H1 (cell line): ENCODE measurements around the gene OR6C4. TPM values are rescaled to one million over a fixed set of nuclear protein-coding genes. Genes with fewer than 3 reads are reported as not detected.

Source experiments
- CHD2 ChIP-seq: IDR thresholded peaks from 2 replicates; pipeline ENCODE4 v1.6.1; 2012; ENCODE audit warnings: low read length, improper control_type of control experiment
- FOSL1 ChIP-seq: IDR thresholded peaks from 2 replicates; pipeline ENCODE4 v1.6.1; 2011; ENCODE audit warnings: mild to moderate bottlenecking, low read depth, low read length, moderate library complexity; ENCODE audit not compliant: insufficient read depth
- GABPA ChIP-seq: IDR thresholded peaks from 2 replicates; pipeline ENCODE4 v1.6.1; 2011; ENCODE audit warnings: mild to moderate bottlenecking, low read length, moderate library complexity, borderline replicate concordance; ENCODE audit not compliant: insufficient read depth
- HDAC2 ChIP-seq, 2 experiments: fragments of 300-600 bp in 1 of 2; sonication (generic) in 1 of 2; IDR thresholded peaks; 2 replicates each; pipeline ENCODE4 v1.6.1; 2011 to 2012; ENCODE audit warnings: low read depth in 2 of 2, low read length in 2 of 2, mild to moderate bottlenecking in 2 of 2, moderate library complexity in 2 of 2, borderline replicate concordance in 1 of 2, inconsistent platforms in 1 of 2
- NRF1 ChIP-seq: IDR thresholded peaks from 2 replicates; pipeline ENCODE4 v1.6.1; 2011; ENCODE audit warnings: mild to moderate bottlenecking, low read depth, low read length, improper control_type of control experiment
- TBP ChIP-seq: IDR thresholded peaks from 2 replicates; pipeline ENCODE4 v1.6.1; 2011; ENCODE audit warnings: low read depth, low read length, improper control_type of control experiment
- ZNF274 ChIP-seq: IDR thresholded peaks from 2 replicates; pipeline ENCODE4 v1.7.0; 2012; ENCODE audit warnings: low read length, borderline replicate concordance; ENCODE audit errors: extremely low read depth
- polyA plus RNA-seq, 7 experiments: library from polyadenylated mRNA; depleted of rRNA in 3 of 7; stranded (reverse) in 5 of 7; unstranded in 2 of 7; fragments of >200 nt in 5 of 7; fragments of 200-250 nt in 2 of 7; gene quantifications; 1 replicate in 5 of 7; 2 replicates in 1 of 7; 4 replicates in 1 of 7; pipeline versions ENCODE4 v1.2.1 to v1.2.3, GENCODE V29; 2011 to 2013; ENCODE audit warnings: missing spikeins in 2 of 7, mixed read lengths in 2 of 7
- total RNA-seq: library from RNA; stranded (reverse); fragmentation: NEBNext Ultra II Directional; extraction: Animal tissue kit (Norgen Biotek cat#: 25700); gene quantifications from 2 replicates; pipeline ENCODE4 v1.2.1, GENCODE V29; 2021
- TF ChIP-seq, protein P1 (sequence below): IDR thresholded peaks from 2 replicates; pipeline ENCODE4 v1.6.1; 2011; ENCODE audit warnings: low read depth, mild to moderate bottlenecking, low read length; ENCODE audit not compliant: insufficient read depth
- TF ChIP-seq, protein P2 (sequence below): fragments of 300-600 bp; sonication (generic); IDR thresholded peaks from 2 replicates; pipeline ENCODE4 v1.7.1; 2012; ENCODE audit warnings: low read length, moderate library complexity, mild to moderate bottlenecking, inconsistent platforms; ENCODE audit not compliant: insufficient replicate concordance

OR6C4 gene
- total and polyA plus RNA-seq, 2 of the 8 experiments (the other 6 are each of a cell fraction or from before 2014, with no cell fraction given), result not detected

DNA sequence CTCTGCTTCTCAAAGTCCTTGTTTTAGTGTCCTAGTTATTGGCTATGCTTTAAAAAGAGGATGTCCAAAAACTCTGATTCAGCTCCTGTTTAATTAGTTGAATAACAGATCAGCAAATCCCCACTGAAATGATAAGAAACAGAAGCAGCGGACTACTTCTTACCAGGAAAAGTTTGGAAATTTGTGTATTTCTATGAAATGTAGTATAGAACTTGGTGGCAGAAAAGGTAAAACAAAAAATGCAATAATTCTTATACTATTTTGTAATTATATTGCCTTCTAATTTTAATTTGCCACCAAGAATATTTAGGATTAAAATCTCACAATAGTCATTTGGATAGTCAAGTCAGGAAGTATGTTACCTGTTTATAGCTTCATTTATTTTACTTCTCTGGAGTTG is 22.8 kb downstream of the OR6C4 start, which contains the start of gene OR2AP1 (continued):
- TF ChIP-seq TBP (no peak), HDAC2 (IDR thresholded peaks at IDR 0.05; ENCODE audit: borderline replicate concordance in 1 of 2, low read depth in 2 of 2, low read length in 2 of 2) (no peak), CHD2 (no peak), GABPA (no peak), FOSL1 (no peak), NRF1 (no peak), ZNF274 (no peak)
- TF ChIP-seq, protein P1, sequence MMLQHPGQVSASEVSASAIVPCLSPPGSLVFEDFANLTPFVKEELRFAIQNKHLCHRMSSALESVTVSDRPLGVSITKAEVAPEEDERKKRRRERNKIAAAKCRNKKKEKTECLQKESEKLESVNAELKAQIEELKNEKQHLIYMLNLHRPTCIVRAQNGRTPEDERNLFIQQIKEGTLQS, result no peak
- TF ChIP-seq, protein P2, sequence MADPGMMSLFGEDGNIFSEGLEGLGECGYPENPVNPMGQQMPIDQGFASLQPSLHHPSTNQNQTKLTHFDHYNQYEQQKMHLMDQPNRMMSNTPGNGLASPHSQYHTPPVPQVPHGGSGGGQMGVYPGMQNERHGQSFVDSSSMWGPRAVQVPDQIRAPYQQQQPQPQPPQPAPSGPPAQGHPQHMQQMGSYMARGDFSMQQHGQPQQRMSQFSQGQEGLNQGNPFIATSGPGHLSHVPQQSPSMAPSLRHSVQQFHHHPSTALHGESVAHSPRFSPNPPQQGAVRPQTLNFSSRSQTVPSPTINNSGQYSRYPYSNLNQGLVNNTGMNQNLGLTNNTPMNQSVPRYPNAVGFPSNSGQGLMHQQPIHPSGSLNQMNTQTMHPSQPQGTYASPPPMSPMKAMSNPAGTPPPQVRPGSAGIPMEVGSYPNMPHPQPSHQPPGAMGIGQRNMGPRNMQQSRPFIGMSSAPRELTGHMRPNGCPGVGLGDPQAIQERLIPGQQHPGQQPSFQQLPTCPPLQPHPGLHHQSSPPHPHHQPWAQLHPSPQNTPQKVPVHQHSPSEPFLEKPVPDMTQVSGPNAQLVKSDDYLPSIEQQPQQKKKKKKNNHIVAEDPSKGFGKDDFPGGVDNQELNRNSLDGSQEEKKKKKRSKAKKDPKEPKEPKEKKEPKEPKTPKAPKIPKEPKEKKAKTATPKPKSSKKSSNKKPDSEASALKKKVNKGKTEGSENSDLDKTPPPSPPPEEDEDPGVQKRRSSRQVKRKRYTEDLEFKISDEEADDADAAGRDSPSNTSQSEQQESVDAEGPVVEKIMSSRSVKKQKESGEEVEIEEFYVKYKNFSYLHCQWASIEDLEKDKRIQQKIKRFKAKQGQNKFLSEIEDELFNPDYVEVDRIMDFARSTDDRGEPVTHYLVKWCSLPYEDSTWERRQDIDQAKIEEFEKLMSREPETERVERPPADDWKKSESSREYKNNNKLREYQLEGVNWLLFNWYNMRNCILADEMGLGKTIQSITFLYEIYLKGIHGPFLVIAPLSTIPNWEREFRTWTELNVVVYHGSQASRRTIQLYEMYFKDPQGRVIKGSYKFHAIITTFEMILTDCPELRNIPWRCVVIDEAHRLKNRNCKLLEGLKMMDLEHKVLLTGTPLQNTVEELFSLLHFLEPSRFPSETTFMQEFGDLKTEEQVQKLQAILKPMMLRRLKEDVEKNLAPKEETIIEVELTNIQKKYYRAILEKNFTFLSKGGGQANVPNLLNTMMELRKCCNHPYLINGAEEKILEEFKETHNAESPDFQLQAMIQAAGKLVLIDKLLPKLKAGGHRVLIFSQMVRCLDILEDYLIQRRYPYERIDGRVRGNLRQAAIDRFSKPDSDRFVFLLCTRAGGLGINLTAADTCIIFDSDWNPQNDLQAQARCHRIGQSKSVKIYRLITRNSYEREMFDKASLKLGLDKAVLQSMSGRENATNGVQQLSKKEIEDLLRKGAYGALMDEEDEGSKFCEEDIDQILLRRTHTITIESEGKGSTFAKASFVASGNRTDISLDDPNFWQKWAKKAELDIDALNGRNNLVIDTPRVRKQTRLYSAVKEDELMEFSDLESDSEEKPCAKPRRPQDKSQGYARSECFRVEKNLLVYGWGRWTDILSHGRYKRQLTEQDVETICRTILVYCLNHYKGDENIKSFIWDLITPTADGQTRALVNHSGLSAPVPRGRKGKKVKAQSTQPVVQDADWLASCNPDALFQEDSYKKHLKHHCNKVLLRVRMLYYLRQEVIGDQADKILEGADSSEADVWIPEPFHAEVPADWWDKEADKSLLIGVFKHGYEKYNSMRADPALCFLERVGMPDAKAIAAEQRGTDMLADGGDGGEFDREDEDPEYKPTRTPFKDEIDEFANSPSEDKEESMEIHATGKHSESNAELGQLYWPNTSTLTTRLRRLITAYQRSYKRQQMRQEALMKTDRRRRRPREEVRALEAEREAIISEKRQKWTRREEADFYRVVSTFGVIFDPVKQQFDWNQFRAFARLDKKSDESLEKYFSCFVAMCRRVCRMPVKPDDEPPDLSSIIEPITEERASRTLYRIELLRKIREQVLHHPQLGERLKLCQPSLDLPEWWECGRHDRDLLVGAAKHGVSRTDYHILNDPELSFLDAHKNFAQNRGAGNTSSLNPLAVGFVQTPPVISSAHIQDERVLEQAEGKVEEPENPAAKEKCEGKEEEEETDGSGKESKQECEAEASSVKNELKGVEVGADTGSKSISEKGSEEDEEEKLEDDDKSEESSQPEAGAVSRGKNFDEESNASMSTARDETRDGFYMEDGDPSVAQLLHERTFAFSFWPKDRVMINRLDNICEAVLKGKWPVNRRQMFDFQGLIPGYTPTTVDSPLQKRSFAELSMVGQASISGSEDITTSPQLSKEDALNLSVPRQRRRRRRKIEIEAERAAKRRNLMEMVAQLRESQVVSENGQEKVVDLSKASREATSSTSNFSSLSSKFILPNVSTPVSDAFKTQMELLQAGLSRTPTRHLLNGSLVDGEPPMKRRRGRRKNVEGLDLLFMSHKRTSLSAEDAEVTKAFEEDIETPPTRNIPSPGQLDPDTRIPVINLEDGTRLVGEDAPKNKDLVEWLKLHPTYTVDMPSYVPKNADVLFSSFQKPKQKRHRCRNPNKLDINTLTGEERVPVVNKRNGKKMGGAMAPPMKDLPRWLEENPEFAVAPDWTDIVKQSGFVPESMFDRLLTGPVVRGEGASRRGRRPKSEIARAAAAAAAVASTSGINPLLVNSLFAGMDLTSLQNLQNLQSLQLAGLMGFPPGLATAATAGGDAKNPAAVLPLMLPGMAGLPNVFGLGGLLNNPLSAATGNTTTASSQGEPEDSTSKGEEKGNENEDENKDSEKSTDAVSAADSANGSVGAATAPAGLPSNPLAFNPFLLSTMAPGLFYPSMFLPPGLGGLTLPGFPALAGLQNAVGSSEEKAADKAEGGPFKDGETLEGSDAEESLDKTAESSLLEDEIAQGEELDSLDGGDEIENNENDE, result no peak
